ENCODE measurements around the gene SIRPA.

Gene SIRPA

GRCh38 chr20:1894951-1895673, at the start of gene SIRPA:
SIRPA (plus strand) TSS chr20:1895407; CDS start chr20:1895448, 41 bp downstream.
- peak; percentile 11 for DNase-seq (ENCODE audit: low read depth)

GRCh38 chr20:1845701-1846100, 49.5 kb upstream of the SIRPA start:
- no peak for DNase-seq (ENCODE audit: low read depth)

- DNase-seq (ENCODE audit: low read depth): no peak
Observed at GRCh38 chr20:1846341-1846740, 48.9 kb upstream of the SIRPA start.

GRCh38 chr20:1846876-1847275, 48.3 kb upstream of the SIRPA start:
- no peak for DNase-seq (ENCODE audit: low read depth)

- no peak for DNase-seq (ENCODE audit: low read depth)
Observed at GRCh38 chr20:1847780-1848179, 47.4 kb upstream of the SIRPA start.

GRCh38 chr20:1848373-1848772, 46.8 kb upstream of the SIRPA start:
- no peak for DNase-seq (ENCODE audit: low read depth)

- no peak for DNase-seq (ENCODE audit: low read depth)
Observed at GRCh38 chr20:1851396-1851795, 43.8 kb upstream of the SIRPA start.

- no peak for DNase-seq (ENCODE audit: low read depth)
Observed at GRCh38 chr20:1853473-1853872, 41.7 kb upstream of the SIRPA start.

GRCh38 chr20:1854246-1854645, 41.0 kb upstream of the SIRPA start:
- no peak for DNase-seq (ENCODE audit: low read depth)

- DNase-seq (ENCODE audit: low read depth): no peak
Observed at GRCh38 chr20:1855109-1855508, 40.1 kb upstream of the SIRPA start.

- no peak for DNase-seq (ENCODE audit: low read depth)
Observed at GRCh38 chr20:1855690-1856089, 39.5 kb upstream of the SIRPA start.

- no peak for DNase-seq (ENCODE audit: low read depth)
Observed at GRCh38 chr20:1856424-1856823, 38.8 kb upstream of the SIRPA start.

- no peak for DNase-seq (ENCODE audit: low read depth)
Observed at GRCh38 chr20:1857466-1857865, 37.7 kb upstream of the SIRPA start.

- no peak for DNase-seq (ENCODE audit: low read depth)
Observed at GRCh38 chr20:1858871-1859270, 36.3 kb upstream of the SIRPA start.

GRCh38 chr20:1860446-1860845, 34.8 kb upstream of the SIRPA start:
- DNase-seq (ENCODE audit: low read depth): no peak

GRCh38 chr20:1861347-1861976, 33.7 kb upstream of the SIRPA start:
- DNase-seq (ENCODE audit: low read depth): no peak

GRCh38 chr20:1861996-1862662, 33.1 kb upstream of the SIRPA start:
- DNase-seq (ENCODE audit: low read depth): no peak

- DNase-seq (ENCODE audit: low read depth): no peak
Observed at GRCh38 chr20:1862663-1863053, 32.5 kb upstream of the SIRPA start.

- no peak for DNase-seq (ENCODE audit: low read depth)
Observed at GRCh38 chr20:1863296-1863695, 31.9 kb upstream of the SIRPA start.

- no peak for DNase-seq (ENCODE audit: low read depth)
Observed at GRCh38 chr20:1866834-1867233, 28.4 kb upstream of the SIRPA start.

- DNase-seq (ENCODE audit: low read depth): no peak
Observed at GRCh38 chr20:1867495-1868260, 27.5 kb upstream of the SIRPA start.

GRCh38 chr20:1868856-1869255, 26.4 kb upstream of the SIRPA start:
- DNase-seq (ENCODE audit: low read depth): no peak

- DNase-seq (ENCODE audit: low read depth): no peak
Observed at GRCh38 chr20:1870323-1870722, 24.9 kb upstream of the SIRPA start.
